Mesendoderm (in vitro differentiated cells): ENCODE results near the gene FOXP1.

Source experiments
- DNase-seq: peaks from one replicate; pipeline ENCODE4 v3.0.0; 2013
- H2AK5ac ChIP-seq: 2 replicates; pipeline ENCODE4 v1.6.1; 2013; ENCODE audit warnings: low read length, inconsistent platforms
- H2BK120ac ChIP-seq: 2 replicates; pipeline ENCODE4 v1.6.1; 2013; ENCODE audit warnings: low read depth, mild to moderate bottlenecking, low read length, moderate library complexity, mixed read lengths
- H2BK15ac ChIP-seq: replicated peaks from 2 replicates; pipeline ENCODE4 v1.6.1; 2013; ENCODE audit warnings: low read depth, mild to moderate bottlenecking, moderate library complexity
- H2BK5ac ChIP-seq: 2 replicates; pipeline ENCODE4 v1.6.1; 2013; ENCODE audit warnings: low read length, inconsistent platforms
- H3K18ac ChIP-seq: 2 replicates; pipeline ENCODE4 v1.6.1; 2013; ENCODE audit warnings: mild to moderate bottlenecking, low read length, mixed read lengths
- H3K23ac ChIP-seq: one replicate; pipeline ENCODE4 v1.6.1; 2013; ENCODE audit warnings: low read length
- H3K27ac ChIP-seq: 2 replicates; pipeline ENCODE4 v1.5.1; 2013; ENCODE audit warnings: low read depth, mild to moderate bottlenecking, inconsistent platforms, low read length, moderate library complexity
- H3K27me3 ChIP-seq: 2 replicates; pipeline ENCODE4 v1.6.1; 2013; ENCODE audit warnings: low read length, control low read depth, mild to moderate bottlenecking, inconsistent platforms; ENCODE audit not compliant: insufficient read depth, poor library complexity
- H3K36me3 ChIP-seq: 2 replicates; pipeline ENCODE4 v1.6.1; 2013; ENCODE audit warnings: low read length, inconsistent platforms; ENCODE audit not compliant: control insufficient read depth, insufficient read depth
- H3K4ac ChIP-seq: one replicate; pipeline ENCODE4 v1.6.1; 2013; ENCODE audit warnings: low read depth, mild to moderate bottlenecking, low read length, moderate library complexity
- H3K4me1 ChIP-seq: 2 replicates; pipeline ENCODE4 v1.6.1; 2013; ENCODE audit warnings: low read depth, low read length, inconsistent platforms; ENCODE audit not compliant: control insufficient read depth
- H3K4me2 ChIP-seq: 2 replicates; pipeline ENCODE4 v1.6.1; 2013; ENCODE audit warnings: low read length
- H3K4me3 ChIP-seq: 2 replicates; pipeline ENCODE4 v1.5.1; 2013; ENCODE audit warnings: mild to moderate bottlenecking, low read length
- H3K56ac ChIP-seq: one replicate; pipeline ENCODE4 v1.6.1; 2013; ENCODE audit warnings: low read length
- H3K79me1 ChIP-seq: 2 replicates; pipeline ENCODE4 v1.6.1; 2013; ENCODE audit warnings: low read length, inconsistent platforms
- H3K79me2 ChIP-seq: 2 replicates; pipeline ENCODE4 v1.6.1; 2013; ENCODE audit warnings: mild to moderate bottlenecking, low read length; ENCODE audit not compliant: control insufficient read depth, insufficient read depth
- H3K9ac ChIP-seq: 2 replicates; pipeline ENCODE4 v1.6.1; 2013; ENCODE audit warnings: low read length, inconsistent platforms
- H4K5ac ChIP-seq: one replicate; pipeline ENCODE4 v1.6.1; 2013; ENCODE audit warnings: low read length
- H4K8ac ChIP-seq: one replicate; pipeline ENCODE4 v1.6.1; 2013; ENCODE audit warnings: low read depth, mild to moderate bottlenecking, control low read depth, low read length, moderate library complexity
- WGBS: extraction: QIAGEN DNeasy Blood & Tissue Kit; methylation state at CpG from one replicate; pipeline ENCODE4 v1.1.7; 2013; ENCODE audit warnings: low lambda C conversion rate, missing lambda C conversion rate; ENCODE audit not compliant: insufficient coverage; ENCODE audit errors: extremely low coverage; 5-methylcytosine and 5-hydroxymethylcytosine counted together

FOXP1 gene

GRCh38 chr3:71566776-71567175 is 16.8 kb downstream of the FOXP1 start:
- Histone ChIP-seq H2BK15ac (no peak overlapping the region), H3K27ac (no peak overlapping the region), H4K5ac (no peak overlapping the region), H3K4me1 (peaks cover 2% of the 10 kb centered on the region), H3K4me2 (no peak overlapping the region), H3K56ac (no peak overlapping the region), H3K36me3 (no peaks in the 10 kb centered on the region), H3K4ac (no peak overlapping the region), H3K79me2 (no peaks in the 10 kb centered on the region), H2BK120ac (no peak overlapping the region), H3K18ac (no peak overlapping the region), H3K4me3 (no peak overlapping the region), H3K9ac (no peak overlapping the region), H2BK5ac (no peak overlapping the region), H4K8ac (no peak overlapping the region), H3K27me3 (no peaks in the 10 kb centered on the region), H3K23ac (no peak overlapping the region), H3K79me1 (no peaks in the 10 kb centered on the region), H2AK5ac (no peak overlapping the region)
- no peak for DNase-seq

- Histone ChIP-seq H3K79me2 (no peaks in the 10 kb centered on the region), H3K4me3 (no peak overlapping the region), H4K5ac (no peak overlapping the region), H3K27ac (no peak overlapping the region), H3K9ac (no peak overlapping the region), H2BK120ac (no peak overlapping the region), H3K23ac (no peak overlapping the region), H3K56ac (no peak overlapping the region), H3K79me1 (no peaks in the 10 kb centered on the region), H2BK5ac (no peak overlapping the region), H3K4me2 (no peak overlapping the region), H3K36me3 (no peaks in the 10 kb centered on the region), H3K18ac (no peak overlapping the region), H4K8ac (no peak overlapping the region), H3K4ac (no peak overlapping the region), H2AK5ac (no peak overlapping the region), H3K27me3 (no peaks in the 10 kb centered on the region), H3K4me1 (peaks cover 2% of the 10 kb centered on the region), H2BK15ac (no peak overlapping the region)
- DNase-seq: no peak
- WGBS: no CpG with 5 or more reads among the region's 8 CpGs
These were observed 17.6 kb downstream of the FOXP1 start for GRCh38 chr3:71565976-71566375.

DNA sequence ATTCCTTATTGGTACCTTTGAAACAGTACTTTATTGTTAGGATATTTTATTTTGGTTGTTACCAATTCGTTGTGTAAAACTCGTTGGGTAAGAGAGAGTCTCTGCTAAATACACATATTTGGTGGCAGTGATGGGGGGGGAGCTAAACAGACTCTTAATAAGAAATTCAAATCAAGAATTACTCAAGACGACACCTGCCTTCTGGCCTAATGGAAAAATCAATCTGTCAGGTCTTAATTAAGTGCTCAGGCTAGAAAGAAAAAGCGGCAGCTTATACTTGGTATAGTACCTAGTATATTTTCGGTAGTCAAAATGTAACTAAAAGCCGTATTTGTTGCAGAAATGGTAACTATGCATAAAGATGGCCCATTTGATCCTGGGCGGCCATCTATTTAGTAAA is 18.2 kb downstream of the FOXP1 start:
- no peak overlapping the region for H3K4ac ChIP-seq
- H2BK15ac ChIP-seq: no peak overlapping the region
- no peaks in the 10 kb centered on the region for H3K36me3 ChIP-seq
- H3K4me3 ChIP-seq: no peak overlapping the region
- no peak overlapping the region for H2AK5ac ChIP-seq
- H3K18ac ChIP-seq: no peak overlapping the region
- no peak for DNase-seq
- H2BK5ac ChIP-seq: no peak overlapping the region
- no peak overlapping the region for H4K5ac ChIP-seq
- H2BK120ac ChIP-seq: no peak overlapping the region
- no peaks in the 10 kb centered on the region for H3K27me3 ChIP-seq
- H4K8ac ChIP-seq: no peak overlapping the region
- H3K23ac ChIP-seq: no peak overlapping the region
- no peaks in the 10 kb centered on the region for H3K79me1 ChIP-seq
- WGBS: no CpG with 5 or more reads among the region's 7 CpGs
- no peak overlapping the region for H3K56ac ChIP-seq
- no peak overlapping the region for H3K9ac ChIP-seq
- no peak overlapping the region for H3K4me2 ChIP-seq
- no peak overlapping the region for H3K27ac ChIP-seq
- H3K79me2 ChIP-seq: no peaks in the 10 kb centered on the region
- peaks cover 2% of the 10 kb centered on the region for H3K4me1 ChIP-seq

- Histone ChIP-seq H3K9ac (no peak overlapping the region), H3K4me3 (no peak overlapping the region), H3K79me2 (no peaks in the 10 kb centered on the region), H3K23ac (no peak overlapping the region), H2BK5ac (no peak overlapping the region), H3K18ac (no peak overlapping the region), H2BK120ac (no peak overlapping the region), H3K27me3 (no peaks in the 10 kb centered on the region), H2BK15ac (no peak overlapping the region), H4K5ac (no peak overlapping the region), H3K4me1 (peaks cover 2% of the 10 kb centered on the region), H3K56ac (no peak overlapping the region), H2AK5ac (no peak overlapping the region), H3K36me3 (no peaks in the 10 kb centered on the region), H4K8ac (no peak overlapping the region), H3K27ac (no peak overlapping the region), H3K4ac (no peak overlapping the region), H3K4me2 (no peak overlapping the region), H3K79me1 (no peaks in the 10 kb centered on the region)
- WGBS: 100% methylated on average over 1 of the region's 6 CpGs
- DNase-seq: no peak
These were observed 19.2 kb downstream of the FOXP1 start for GRCh38 chr3:71564361-71564760.

- no peak overlapping the region for H3K9ac ChIP-seq
- WGBS: no CpG with 5 or more reads among the region's 3 CpGs
- H3K23ac ChIP-seq: no peak overlapping the region
- no peaks in the 10 kb centered on the region for H3K36me3 ChIP-seq
- H3K18ac ChIP-seq: no peak overlapping the region
- H4K8ac ChIP-seq: no peak overlapping the region
- no peaks in the 10 kb centered on the region for H3K79me2 ChIP-seq
- peaks cover 2% of the 10 kb centered on the region for H3K4me1 ChIP-seq
- no peak overlapping the region for H4K5ac ChIP-seq
- H2BK120ac ChIP-seq: no peak overlapping the region
- no peak overlapping the region for H2AK5ac ChIP-seq
- no peak overlapping the region for H2BK15ac ChIP-seq
- H3K79me1 ChIP-seq: no peaks in the 10 kb centered on the region
- H2BK5ac ChIP-seq: no peak overlapping the region
- no peak overlapping the region for H3K4me3 ChIP-seq
- no peaks in the 10 kb centered on the region for H3K27me3 ChIP-seq
- H3K4me2 ChIP-seq: no peak overlapping the region
- DNase-seq: no peak
- no peak overlapping the region for H3K56ac ChIP-seq
- no peak overlapping the region for H3K4ac ChIP-seq
- no peak overlapping the region for H3K27ac ChIP-seq
These were observed 19.7 kb downstream of the FOXP1 start for GRCh38 chr3:71563827-71564226.

GRCh38 chr3:71562938-71563337 is 20.6 kb downstream of the FOXP1 start:
- Histone ChIP-seq H2BK15ac (no peak overlapping the region), H3K4me1 (peaks cover 2% of the 10 kb centered on the region), H3K79me1 (no peaks in the 10 kb centered on the region), H3K36me3 (no peaks in the 10 kb centered on the region), H2BK5ac (no peak overlapping the region), H3K79me2 (no peaks in the 10 kb centered on the region), H3K18ac (no peak overlapping the region), H4K8ac (no peak overlapping the region), H2AK5ac (no peak overlapping the region), H3K4me2 (no peak overlapping the region), H3K4ac (no peak overlapping the region), H3K9ac (no peak overlapping the region), H3K27me3 (no peaks in the 10 kb centered on the region), H3K27ac (no peak overlapping the region), H2BK120ac (no peak overlapping the region), H4K5ac (no peak overlapping the region), H3K56ac (no peak overlapping the region), H3K4me3 (no peak overlapping the region), H3K23ac (no peak overlapping the region)
- DNase-seq: no peak
